ENCODE results near the gene RHD.

GRCh38 chr1:25238046-25238445 is 34.3 kb upstream of the RHD start:
- TF ChIP-seq, protein P1, sequence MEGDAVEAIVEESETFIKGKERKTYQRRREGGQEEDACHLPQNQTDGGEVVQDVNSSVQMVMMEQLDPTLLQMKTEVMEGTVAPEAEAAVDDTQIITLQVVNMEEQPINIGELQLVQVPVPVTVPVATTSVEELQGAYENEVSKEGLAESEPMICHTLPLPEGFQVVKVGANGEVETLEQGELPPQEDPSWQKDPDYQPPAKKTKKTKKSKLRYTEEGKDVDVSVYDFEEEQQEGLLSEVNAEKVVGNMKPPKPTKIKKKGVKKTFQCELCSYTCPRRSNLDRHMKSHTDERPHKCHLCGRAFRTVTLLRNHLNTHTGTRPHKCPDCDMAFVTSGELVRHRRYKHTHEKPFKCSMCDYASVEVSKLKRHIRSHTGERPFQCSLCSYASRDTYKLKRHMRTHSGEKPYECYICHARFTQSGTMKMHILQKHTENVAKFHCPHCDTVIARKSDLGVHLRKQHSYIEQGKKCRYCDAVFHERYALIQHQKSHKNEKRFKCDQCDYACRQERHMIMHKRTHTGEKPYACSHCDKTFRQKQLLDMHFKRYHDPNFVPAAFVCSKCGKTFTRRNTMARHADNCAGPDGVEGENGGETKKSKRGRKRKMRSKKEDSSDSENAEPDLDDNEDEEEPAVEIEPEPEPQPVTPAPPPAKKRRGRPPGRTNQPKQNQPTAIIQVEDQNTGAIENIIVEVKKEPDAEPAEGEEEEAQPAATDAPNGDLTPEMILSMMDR (IDR thresholded peaks at IDR 0.05 in 8 of 11, conservative IDR thresholded peaks at IDR 0.05 in 3 of 11), result no peak
- no peak for TF ChIP-seq POLR2AphosphoS5 (IDR thresholded peaks at IDR 0.05)

All from spleen (tissue), 7 donors.